Measurements from ENCODE around the gene ABHD12B.

Gene ABHD12B

GRCh38 chr14:50871914-50872732 is at the start of gene ABHD12B:
Gene ABHD12B, plus strand, starts transcription at chr14:50872053. Its CDS starts 122 bp downstream, at chr14:50872175.
- H3K27ac ChIP-seq (ENCODE audit: low read depth, low read length): no peak within 1 kb of the TSS
- H3K4me1 ChIP-seq (ENCODE audit: insufficient read depth, low read length): no peaks in the 10 kb centered on the region
- H3K9ac ChIP-seq (ENCODE audit: low read length): no peak within 1 kb of the TSS
- H3K9me3 ChIP-seq (ENCODE audit: low read length): no peaks in the 10 kb centered on the region
- H3K36me3 ChIP-seq (ENCODE audit: insufficient read depth, low read length): no peaks in the 10 kb centered on the region
- H3K4me3 ChIP-seq (ENCODE audit: low read depth in 1 of 2, low read length in 2 of 2): no peak within 1 kb of the TSS
- peaks cover 7 to 24% of the 10 kb centered on the region in 2 donors for H3K27me3 ChIP-seq (ENCODE audit: control insufficient read depth in 1 of 2, insufficient read depth in 2 of 2, low read length in 2 of 2)

- H3K4me3 ChIP-seq (ENCODE audit: low read depth in 1 of 2, low read length in 2 of 2): no peak overlapping the region
- no peaks in the 10 kb centered on the region for H3K9me3 ChIP-seq (ENCODE audit: low read length)
- no peak overlapping the region for H3K9ac ChIP-seq (ENCODE audit: low read length)
- H3K27me3 ChIP-seq (ENCODE audit: control insufficient read depth in 1 of 2, insufficient read depth in 2 of 2, low read length in 2 of 2): no peaks in the 10 kb centered on the region
- H3K4me1 ChIP-seq (ENCODE audit: insufficient read depth, low read length): peaks cover 17% of the 10 kb centered on the region
- H3K27ac ChIP-seq (ENCODE audit: low read depth, low read length): no peak overlapping the region
- H3K36me3 ChIP-seq (ENCODE audit: insufficient read depth, low read length): no peaks in the 10 kb centered on the region
Observed at GRCh38 chr14:50822501-50823042, 49.3 kb upstream of the ABHD12B start.

GRCh38 chr14:50823051-50823761 is 48.6 kb upstream of the ABHD12B start:
- no peaks in the 10 kb centered on the region for H3K27me3 ChIP-seq (ENCODE audit: control insufficient read depth in 1 of 2, insufficient read depth in 2 of 2, low read length in 2 of 2)
- no peak overlapping the region for H3K27ac ChIP-seq (ENCODE audit: low read depth, low read length)
- peaks cover 17% of the 10 kb centered on the region for H3K4me1 ChIP-seq (ENCODE audit: insufficient read depth, low read length)
- H3K9me3 ChIP-seq (ENCODE audit: low read length): no peaks in the 10 kb centered on the region
- H3K9ac ChIP-seq (ENCODE audit: low read length): no peak overlapping the region
- H3K36me3 ChIP-seq (ENCODE audit: insufficient read depth, low read length): no peaks in the 10 kb centered on the region
- no peak overlapping the region for H3K4me3 ChIP-seq (ENCODE audit: low read depth in 1 of 2, low read length in 2 of 2)

GRCh38 chr14:50823762-50824636 is 47.9 kb upstream of the ABHD12B start:
- Histone ChIP-seq H3K9ac (ENCODE audit: low read length) (no peak overlapping the region), H3K27ac (ENCODE audit: low read depth, low read length) (no peak overlapping the region), H3K9me3 (ENCODE audit: low read length) (no peaks in the 10 kb centered on the region), H3K27me3 (ENCODE audit: control insufficient read depth in 1 of 2, insufficient read depth in 2 of 2, low read length in 2 of 2) (no peaks in the 10 kb centered on the region), H3K4me3 (ENCODE audit: low read depth in 1 of 2, low read length in 2 of 2) (peak overlapping the region in 1 of 2 donors; percentile 24), H3K4me1 (ENCODE audit: insufficient read depth, low read length) (peaks cover 18% of the 10 kb centered on the region), H3K36me3 (ENCODE audit: insufficient read depth, low read length) (no peaks in the 10 kb centered on the region)

GRCh38 chr14:50825307-50825706 is 46.5 kb upstream of the ABHD12B start:
- Histone ChIP-seq H3K27me3 (ENCODE audit: control insufficient read depth in 1 of 2, insufficient read depth in 2 of 2, low read length in 2 of 2) (no peaks in the 10 kb centered on the region), H3K36me3 (ENCODE audit: insufficient read depth, low read length) (no peaks in the 10 kb centered on the region), H3K4me1 (ENCODE audit: insufficient read depth, low read length) (peaks cover 25% of the 10 kb centered on the region), H3K9me3 (ENCODE audit: low read length) (no peaks in the 10 kb centered on the region), H3K9ac (ENCODE audit: low read length) (no peak overlapping the region), H3K4me3 (ENCODE audit: low read depth in 1 of 2, low read length in 2 of 2) (no peak overlapping the region), H3K27ac (ENCODE audit: low read depth, low read length) (no peak overlapping the region)

- H3K9ac ChIP-seq (ENCODE audit: low read length): no peak overlapping the region
- H3K27me3 ChIP-seq (ENCODE audit: control insufficient read depth in 1 of 2, insufficient read depth in 2 of 2, low read length in 2 of 2): no peaks in the 10 kb centered on the region
- H3K4me3 ChIP-seq (ENCODE audit: low read depth in 1 of 2, low read length in 2 of 2): no peak overlapping the region
- H3K9me3 ChIP-seq (ENCODE audit: low read length): no peaks in the 10 kb centered on the region
- no peak overlapping the region for H3K27ac ChIP-seq (ENCODE audit: low read depth, low read length)
- H3K4me1 ChIP-seq (ENCODE audit: insufficient read depth, low read length): peaks cover 25% of the 10 kb centered on the region
- H3K36me3 ChIP-seq (ENCODE audit: insufficient read depth, low read length): no peaks in the 10 kb centered on the region
Observed at GRCh38 chr14:50826681-50827080, 45.2 kb upstream of the ABHD12B start.

GRCh38 chr14:50828721-50829488 is 42.9 kb upstream of the ABHD12B start:
- Histone ChIP-seq H3K4me3 (ENCODE audit: low read depth in 1 of 2, low read length in 2 of 2) (peak overlapping the region in 1 of 2 donors; percentile 59), H3K4me1 (ENCODE audit: insufficient read depth, low read length) (peaks cover 14% of the 10 kb centered on the region), H3K27ac (ENCODE audit: low read depth, low read length) (no peak overlapping the region), H3K9me3 (ENCODE audit: low read length) (no peaks in the 10 kb centered on the region), H3K9ac (ENCODE audit: low read length) (no peak overlapping the region), H3K27me3 (ENCODE audit: control insufficient read depth in 1 of 2, insufficient read depth in 2 of 2, low read length in 2 of 2) (no peaks in the 10 kb centered on the region), H3K36me3 (ENCODE audit: insufficient read depth, low read length) (no peaks in the 10 kb centered on the region)

GRCh38 chr14:50829489-50830043 is 42.3 kb upstream of the ABHD12B start:
- Histone ChIP-seq H3K36me3 (ENCODE audit: insufficient read depth, low read length) (no peaks in the 10 kb centered on the region), H3K9ac (ENCODE audit: low read length) (peak overlapping the region; percentile 1), H3K27me3 (ENCODE audit: control insufficient read depth in 1 of 2, insufficient read depth in 2 of 2, low read length in 2 of 2) (no peaks in the 10 kb centered on the region), H3K4me1 (ENCODE audit: insufficient read depth, low read length) (peaks cover 13% of the 10 kb centered on the region), H3K4me3 (ENCODE audit: low read depth in 1 of 2, low read length in 2 of 2) (peak overlapping the region; percentile 59 to 65), H3K27ac (ENCODE audit: low read depth, low read length) (peak overlapping the region; percentile 76), H3K9me3 (ENCODE audit: low read length) (no peaks in the 10 kb centered on the region)

- Histone ChIP-seq H3K9ac (ENCODE audit: low read length) (peak overlapping the region; percentile 1), H3K4me1 (ENCODE audit: insufficient read depth, low read length) (peaks cover 13% of the 10 kb centered on the region), H3K36me3 (ENCODE audit: insufficient read depth, low read length) (no peaks in the 10 kb centered on the region), H3K27me3 (ENCODE audit: control insufficient read depth in 1 of 2, insufficient read depth in 2 of 2, low read length in 2 of 2) (no peaks in the 10 kb centered on the region), H3K27ac (ENCODE audit: low read depth, low read length) (peak overlapping the region; percentile 76), H3K9me3 (ENCODE audit: low read length) (no peaks in the 10 kb centered on the region), H3K4me3 (ENCODE audit: low read depth in 1 of 2, low read length in 2 of 2) (peak overlapping the region; percentile 59 to 76)
Observed at GRCh38 chr14:50830044-50830931, 41.6 kb upstream of the ABHD12B start.

All from muscle layer of colon (tissue), 2 donors.